OCI-LY3 (cell line): Measurements from ENCODE around the gene ERH.

ENCODE experiments used
- H2AFZ ChIP-seq: fragments of 200-600, 300-600 bp; shearing (Covaris generic); 2 replicates; pipeline ENCODE4 v1.6.0; 2014; ENCODE audit warnings: antibody characterized with exemption, low read depth, low read length
- H3K27ac ChIP-seq: fragments of 200-600, 300-600 bp; sonication (generic); 2 replicates; pipeline ENCODE4 v1.5.1; 2014; ENCODE audit warnings: mild to moderate bottlenecking, low read length, moderate library complexity, mixed read lengths
- H3K27me3 ChIP-seq: fragments of 200-600, 300-600 bp; sonication (generic); 2 replicates; pipeline ENCODE4 v1.6.1; 2014; ENCODE audit warnings: low read depth, low read length, mixed read lengths
- H3K36me3 ChIP-seq: fragments of 200-600, 300-600 bp; sonication (generic); replicated peaks from 2 replicates; pipeline ENCODE3; 2014; ENCODE audit warnings: low read depth, low read length, mixed read lengths
- H3K4me1 ChIP-seq: fragments of 300-600, 200-600 bp; sonication (generic); 2 replicates; pipeline ENCODE4 v1.6.1; 2014; ENCODE audit warnings: low read length, mixed read lengths
- H3K4me2 ChIP-seq: fragments of 200-600, 300-600 bp; sonication (generic); 2 replicates; pipeline ENCODE4 v1.6.1; 2014; ENCODE audit warnings: low read length, mixed read lengths
- H3K4me3 ChIP-seq: fragments of 300-600, 200-600 bp; sonication (generic); 2 replicates; pipeline ENCODE4 v1.5.1; 2014; ENCODE audit warnings: antibody characterized with exemption, mild to moderate bottlenecking, low read length, moderate library complexity
- H3K79me2 ChIP-seq: fragments of 300-600, 200-600 bp; shearing (Covaris generic); 2 replicates; pipeline ENCODE4 v1.6.1; 2014; ENCODE audit warnings: mild to moderate bottlenecking, low read length, mixed read lengths
- H3K9ac ChIP-seq: fragments of 300-600, 200-600 bp; shearing (Covaris generic); 2 replicates; pipeline ENCODE4 v1.6.0; 2014; ENCODE audit warnings: mild to moderate bottlenecking, low read length, moderate library complexity
- H3K9me3 ChIP-seq: fragments of 200-600, 300-600 bp; shearing (Covaris generic); 2 replicates; pipeline ENCODE4 v1.6.1; 2014; ENCODE audit warnings: low read length, mixed read lengths; ENCODE audit not compliant: insufficient read depth
- H4K20me1 ChIP-seq: fragments of 200-600, 300-600 bp; sonication (generic); 2 replicates; pipeline ENCODE4 v1.6.1; 2016; ENCODE audit warnings: low read length, mixed read lengths; ENCODE audit not compliant: insufficient read depth
- EZH2phosphoT487 ChIP-seq: fragments of 200-600 bp; shearing (Covaris generic); IDR thresholded peaks from 2 replicates; pipeline ENCODE4 v1.6.1; 2018; ENCODE audit warnings: antibody characterized with exemption, mixed run types, low read depth
- TF ChIP-seq, protein P1 (sequence below): fragments of 200-600, 300-600 bp; sonication (generic); IDR thresholded peaks from 2 replicates; pipeline ENCODE4 v1.5.1; 2014; ENCODE audit warnings: antibody characterized with exemption, low read length, low read depth

Gene ERH

DNA sequence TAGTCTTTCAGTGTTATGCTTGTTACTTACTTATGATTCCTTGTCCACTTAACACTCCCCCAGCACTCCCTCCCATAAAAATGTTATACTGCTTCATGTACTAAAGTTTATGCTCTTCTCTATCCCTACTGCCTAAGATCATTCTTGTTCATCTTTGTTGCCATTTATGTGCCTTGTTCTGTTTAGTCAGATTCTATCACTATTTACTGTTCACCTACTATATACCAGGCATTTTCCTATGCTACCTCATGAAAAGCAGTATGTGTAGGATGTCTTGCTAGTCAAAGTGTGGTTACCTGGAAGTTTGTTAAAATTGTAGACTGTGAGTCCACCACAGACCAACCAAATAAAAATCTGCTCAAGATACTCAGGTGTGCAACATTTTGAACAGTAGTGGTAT, 23.9 kb downstream of the ERH start:
- peaks cover 60% of the 10 kb centered on the region for H3K36me3 ChIP-seq

DNA sequence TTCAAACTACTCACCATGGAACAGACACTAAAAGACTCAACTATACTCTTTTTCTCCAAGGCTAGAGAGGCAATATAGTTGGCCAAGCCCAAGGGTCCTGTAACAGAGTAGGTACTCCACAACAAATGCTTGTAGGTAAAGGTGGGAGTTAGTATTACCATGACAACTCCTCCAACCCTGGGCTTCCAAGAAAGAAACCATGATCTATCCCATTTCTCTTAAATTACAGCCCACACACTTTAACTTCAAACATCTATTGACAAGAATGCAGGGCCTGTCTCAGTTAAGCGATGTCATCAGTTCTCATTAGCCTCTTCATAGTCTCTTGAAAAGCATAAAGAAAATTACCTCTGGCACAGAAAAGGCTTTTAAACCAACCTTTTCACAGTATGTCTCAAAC, 25.0 kb downstream of the ERH start:
- Histone ChIP-seq H3K4me2 (no peak overlapping the region), H3K4me3 (no peak overlapping the region), H2AFZ (no peak overlapping the region), H4K20me1 (peaks cover 7% of the 10 kb centered on the region), H3K9ac (no peak overlapping the region), H3K27ac (no peak overlapping the region), H3K36me3 (peaks cover 53% of the 10 kb centered on the region), H3K27me3 (no peaks in the 10 kb centered on the region), H3K4me1 (no peaks in the 10 kb centered on the region), H3K9me3 (no peaks in the 10 kb centered on the region), H3K79me2 (no peaks in the 10 kb centered on the region)
- no peak for TF ChIP-seq EZH2phosphoT487
- TF ChIP-seq, protein P1, sequence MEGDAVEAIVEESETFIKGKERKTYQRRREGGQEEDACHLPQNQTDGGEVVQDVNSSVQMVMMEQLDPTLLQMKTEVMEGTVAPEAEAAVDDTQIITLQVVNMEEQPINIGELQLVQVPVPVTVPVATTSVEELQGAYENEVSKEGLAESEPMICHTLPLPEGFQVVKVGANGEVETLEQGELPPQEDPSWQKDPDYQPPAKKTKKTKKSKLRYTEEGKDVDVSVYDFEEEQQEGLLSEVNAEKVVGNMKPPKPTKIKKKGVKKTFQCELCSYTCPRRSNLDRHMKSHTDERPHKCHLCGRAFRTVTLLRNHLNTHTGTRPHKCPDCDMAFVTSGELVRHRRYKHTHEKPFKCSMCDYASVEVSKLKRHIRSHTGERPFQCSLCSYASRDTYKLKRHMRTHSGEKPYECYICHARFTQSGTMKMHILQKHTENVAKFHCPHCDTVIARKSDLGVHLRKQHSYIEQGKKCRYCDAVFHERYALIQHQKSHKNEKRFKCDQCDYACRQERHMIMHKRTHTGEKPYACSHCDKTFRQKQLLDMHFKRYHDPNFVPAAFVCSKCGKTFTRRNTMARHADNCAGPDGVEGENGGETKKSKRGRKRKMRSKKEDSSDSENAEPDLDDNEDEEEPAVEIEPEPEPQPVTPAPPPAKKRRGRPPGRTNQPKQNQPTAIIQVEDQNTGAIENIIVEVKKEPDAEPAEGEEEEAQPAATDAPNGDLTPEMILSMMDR: no peak

More for the DNA sequence above, 23.9 kb downstream of the ERH start:
- H3K27me3 ChIP-seq: no peaks in the 10 kb centered on the region
- no peak overlapping the region for H3K27ac ChIP-seq
- no peak overlapping the region for H2AFZ ChIP-seq
- TF ChIP-seq, protein P1: no peak
- TF ChIP-seq EZH2phosphoT487: no peak
- no peak overlapping the region for H3K4me3 ChIP-seq
- no peak overlapping the region for H3K9ac ChIP-seq
- H3K79me2 ChIP-seq: peaks cover 3% of the 10 kb centered on the region; the same call in 1 of the 2 replicates
- peaks cover 7% of the 10 kb centered on the region for H4K20me1 ChIP-seq
- H3K9me3 ChIP-seq: no peaks in the 10 kb centered on the region
- no peaks in the 10 kb centered on the region for H3K4me1 ChIP-seq
- no peak overlapping the region for H3K4me2 ChIP-seq

DNA sequence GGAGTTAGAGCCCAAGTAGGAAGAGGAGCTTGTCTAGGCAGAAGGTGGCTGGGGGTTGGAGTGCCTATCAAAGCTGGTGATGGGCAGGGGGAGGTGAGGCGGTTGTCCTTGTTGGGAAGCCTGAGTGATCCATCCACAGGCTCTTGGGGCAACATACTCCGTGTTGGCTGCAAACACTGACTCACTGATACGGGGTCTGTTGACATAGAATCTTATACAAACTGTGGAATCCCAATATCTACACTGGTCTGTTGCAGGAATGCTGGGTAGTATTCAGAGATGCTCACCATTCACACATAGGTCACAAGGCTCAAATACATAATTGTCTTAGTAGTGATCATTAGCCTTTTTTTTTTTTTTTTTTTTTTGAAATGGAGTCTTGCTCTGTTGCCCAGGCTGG, 26.0 kb downstream of the ERH start:
- Histone ChIP-seq H4K20me1 (peaks cover 7% of the 10 kb centered on the region; the same call in 1 of the 2 replicates), H3K4me3 (no peak overlapping the region), H3K36me3 (peaks cover 46% of the 10 kb centered on the region), H3K79me2 (no peaks in the 10 kb centered on the region), H2AFZ (no peak overlapping the region), H3K27me3 (no peaks in the 10 kb centered on the region), H3K4me1 (no peaks in the 10 kb centered on the region), H3K4me2 (no peak overlapping the region), H3K9me3 (no peaks in the 10 kb centered on the region), H3K27ac (no peak overlapping the region), H3K9ac (no peak overlapping the region)
- TF ChIP-seq EZH2phosphoT487: no peak
- TF ChIP-seq, protein P1: no peak

DNA sequence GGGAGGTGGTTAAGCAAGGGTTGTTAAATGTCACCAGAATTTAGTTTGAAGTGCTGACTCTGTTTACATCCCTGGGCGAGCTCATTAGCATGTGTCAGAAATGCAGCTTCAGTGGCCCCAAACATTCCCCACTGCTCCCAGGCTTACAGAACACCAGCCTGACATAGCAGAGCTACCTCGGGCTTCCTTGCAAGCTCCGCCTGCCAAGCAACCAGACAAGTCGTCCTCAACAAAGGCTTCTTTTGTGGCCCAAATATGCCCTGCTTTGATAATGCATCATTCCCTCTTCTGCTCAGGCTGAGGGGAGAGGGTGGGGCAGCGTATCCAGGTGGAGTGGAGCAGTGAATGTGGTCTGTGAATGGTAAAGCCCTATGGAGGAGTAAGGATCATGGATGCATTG, 28.0 kb downstream of the ERH start:
- no peak overlapping the region for H2AFZ ChIP-seq
- H3K4me1 ChIP-seq: no peaks in the 10 kb centered on the region
- no peaks in the 10 kb centered on the region for H3K79me2 ChIP-seq
- no peaks in the 10 kb centered on the region for H3K9me3 ChIP-seq
- no peak overlapping the region for H3K9ac ChIP-seq
- peaks cover 25% of the 10 kb centered on the region for H3K36me3 ChIP-seq
- no peak overlapping the region for H3K27ac ChIP-seq
- no peak for TF ChIP-seq EZH2phosphoT487
- TF ChIP-seq, protein P1: no peak
- H3K27me3 ChIP-seq: no peaks in the 10 kb centered on the region
- H3K4me2 ChIP-seq: no peak overlapping the region
- H3K4me3 ChIP-seq: no peak overlapping the region
- H4K20me1 ChIP-seq: peaks cover 7% of the 10 kb centered on the region; the same call in 1 of the 2 replicates
